K562 (cell line): ENCODE results near the gene CHRM4. TPM values are rescaled to one million over a fixed set of nuclear protein-coding genes. Genes with fewer than 3 reads are reported as not detected.
A peak's percentile ranks its signal among the peaks of the same experiment; 100 is the strongest.

ENCODE experiments used
- ATF2 ChIP-seq: sonication (generic); formaldehyde crosslinking; IDR thresholded peaks from 2 replicates; pipeline ENCODE4 v1.8.1; 2022; ENCODE audit warnings: missing genetic modification reagents
- BCOR ChIP-seq: fragments of 450-650 bp; IDR thresholded peaks from 2 replicates; pipeline ENCODE4 v1.6.1; 2016
- CBX3 ChIP-seq, 2 experiments: IDR thresholded peaks; 1 replicate in 1 of 2; 2 replicates in 1 of 2; pipeline ENCODE4 v1.6.1; 2012; ENCODE audit warnings: inconsistent platforms in 2 of 2, low read length in 2 of 2, borderline replicate concordance in 1 of 2, control low read depth in 1 of 2
- CREB1 ChIP-seq, 2 experiments: sonication (generic) in 1 of 2; formaldehyde crosslinking in 1 of 2; IDR thresholded peaks; 2 replicates each; pipeline versions ENCODE4 v1.6.1 to v1.8.0; 2012 to 2022; ENCODE audit warnings: inconsistent platforms in 1 of 2, mild to moderate bottlenecking in 1 of 2, missing genetic modification reagents in 1 of 2, moderate library complexity in 1 of 2
- E2F3 ChIP-seq: fragments of 250-450 bp; sonication (Bioruptor Pico); IDR thresholded peaks from 2 replicates; pipeline ENCODE4 v1.4.0; 2020; ENCODE audit warnings: mild to moderate bottlenecking
- KDM2B ChIP-seq: fragments of 250-450 bp; sonication (Bioruptor Pico); IDR thresholded peaks from 2 replicates; pipeline ENCODE4 v1.8.0; 2021; ENCODE audit warnings: mild to moderate bottlenecking, moderate library complexity
- MAFG ChIP-seq: fragments of 450-650 bp; conservative IDR thresholded peaks from 2 replicates; pipeline ENCODE4 v1.6.1; 2016; ENCODE audit warnings: missing genetic modification characterization, missing compliant biosample characterization
- NUFIP1 ChIP-seq: fragments of 450-650 bp; IDR thresholded peaks from 2 replicates; pipeline ENCODE4 v1.6.1; 2018; ENCODE audit not compliant: partially characterized antibody
- PATZ1 ChIP-seq: fragments of 250-450 bp; sonication (Bioruptor Pico); IDR thresholded peaks from 2 replicates; pipeline ENCODE4 v1.5.0; 2020; ENCODE audit warnings: mild to moderate bottlenecking, borderline replicate concordance
- PHTF2 ChIP-seq: fragments of 250-450 bp; sonication (Bioruptor Pico); IDR thresholded peaks from 2 replicates; pipeline ENCODE4 v1.5.0; 2021; ENCODE audit warnings: mild to moderate bottlenecking
- RBM14 ChIP-seq: fragments of 200-400 bp; formaldehyde crosslinking; IDR thresholded peaks from 2 replicates; pipeline ENCODE4 v1.6.1; 2018; ENCODE audit warnings: low read depth, mild to moderate bottlenecking, low read length, moderate library complexity, borderline replicate concordance; ENCODE audit not compliant: insufficient read depth
- SMARCA5 ChIP-seq: fragments of 450-650 bp; IDR thresholded peaks from 2 replicates; pipeline ENCODE4 v1.6.1; 2016
- SMC3 ChIP-seq: conservative IDR thresholded peaks from 2 replicates; pipeline ENCODE4 v1.6.1; 2011; ENCODE audit warnings: low read depth, low read length, improper control_type of control experiment; ENCODE audit not compliant: insufficient read depth
- TRIM28 ChIP-seq: fragments of 450-650 bp; IDR thresholded peaks from 2 replicates; pipeline ENCODE4 v1.6.1; 2017
- ZBTB40 ChIP-seq, 2 experiments: fragments of 450-650 bp in 1 of 2; sonication (generic) in 1 of 2; formaldehyde crosslinking in 1 of 2; IDR thresholded peaks; 2 replicates each; pipeline versions ENCODE4 v1.7.1 to v1.9.0; 2016 to 2022; ENCODE audit warnings: inconsistent platforms in 1 of 2, mild to moderate bottlenecking in 1 of 2, missing genetic modification reagents in 1 of 2
- polyA plus RNA-seq, 8 experiments: library from polyadenylated mRNA; depleted of rRNA in 4 of 8; stranded (reverse) in 5 of 8; unstranded in 3 of 8; fragments of >200 nt; fragmentation: Nextera tagmentation in 2 of 8; fragmentation: Illumina TruSeq in 1 of 8; extraction: Ambion mirVana in 2 of 8; extraction: Trizol in 1 of 8; gene quantifications; 2 replicates each; pipeline versions ENCODE4 v1.2.1 to v1.2.3, GENCODE V29; 2011 to 2014; ENCODE audit warnings: inconsistent platforms in 1 of 8, missing spikeins in 1 of 8
- total RNA-seq, 7 experiments: library from RNA; depleted of rRNA in 6 of 7; stranded (reverse); fragments of >200 nt in 6 of 7; fragmentation: Illumina TruSeq in 2 of 7; extraction: Trizol in 2 of 7; gene quantifications; 2 replicates each; pipeline versions ENCODE4 v1.2.1 to v1.2.3, GENCODE V29; 2011 to 2021; ENCODE audit warnings: low replicate concordance in 1 of 7

Gene CHRM4
- total and polyA plus RNA-seq, 9 of the 15 experiments (the other 6 are each of a cell fraction or from before 2014, with no cell fraction given): 0.22 to 1.3 (median 0.40) TPM; not detected in 2

GRCh38 chr11:46352063-46352841, 39.3 kb downstream of the CHRM4 start (continued):
- TF ChIP-seq ZBTB40 (IDR thresholded peaks at IDR 0.05): peak; percentile 75
- TF ChIP-seq ZBTB40 (CRISPR knock-in tag; IDR thresholded peaks at IDR 0.05): no peak
- TF ChIP-seq BCOR: no peak
- TF ChIP-seq CBX3 (IDR thresholded peaks at IDR 0.05; ENCODE audit: borderline replicate concordance in 1 of 2, low read length in 2 of 2): no peak
- no peak for TF ChIP-seq RBM14
- TF ChIP-seq SMC3: peak; percentile 93
- TF ChIP-seq SMARCA5: no peak
- TF ChIP-seq KDM2B (CRISPR knock-in tag): no peak
- no peak for TF ChIP-seq MAFG (tag)
- TF ChIP-seq TRIM28: no peak
- no peak for TF ChIP-seq NUFIP1
- no peak for TF ChIP-seq PHTF2 (CRISPR knock-in tag)
- TF ChIP-seq CREB1 (IDR thresholded peaks at IDR 0.05): 0 out of 2 replicates have a peak, but pooled peaks have one; percentile 13
- no peak; the same call in 1 of the 2 replicates for TF ChIP-seq CREB1 (CRISPR knock-in tag; IDR thresholded peaks at IDR 0.05)
- no peak for TF ChIP-seq ATF2 (CRISPR knock-in tag)
- TF ChIP-seq PATZ1 (CRISPR knock-in tag): no peak
- TF ChIP-seq E2F3 (CRISPR knock-in tag): no peak
